HCT116 (cell line): ENCODE data around the gene RIPK3. TPM values are rescaled to one million over a fixed set of nuclear protein-coding genes. Genes with fewer than 3 reads are reported as not detected.

ENCODE experiments used
- ATAC-seq: fragments of 200-7000 bp; cut with Tn5 transposase; 2 replicates; pipeline ENCODE4 v1.9.1; 2020; ENCODE audit warnings: mild to moderate bottlenecking, moderate library complexity
- BruUV-seq: library from RNA; stranded (reverse); fragments of 400-500 nt; replicated peaks from 2 replicates; lab custom pipeline; 2021; lab: Mats Ljungman, UMichigan
- CTCF ChIA-PET: fragments of 300-600 bp; sonication (Branson Sonifier 250); formaldehyde crosslinking; loops from one replicate; lab custom pipeline; 2021; ENCODE audit warnings: antibody characterized with exemption; lab: Charles Lee
- POLR2A ChIA-PET: fragments of 300-600, 350-600 bp; sonication (Branson Sonifier 250); formaldehyde crosslinking; loops from one replicate; lab custom pipeline; 2021; ENCODE audit warnings: antibody characterized with exemption; lab: Charles Lee
- RAD21 ChIA-PET, 2 experiments: fragments of 300-600 bp; sonication (Branson Sonifier 250); formaldehyde crosslinking; loops; one replicate each; lab custom pipeline; 2023; ENCODE audit warnings: low total read pairs in 2 of 2; ENCODE audit not compliant: uncharacterized antibody in 2 of 2, unreplicated experiment in 2 of 2, low non-redundant PET in 1 of 2; lab: Charles Lee
- DNase-seq: peaks from one replicate; pipeline ENCODE4 v3.0.0-alpha.2; 2010; ENCODE audit warnings: low read depth, low spot score
- H2AFZ ChIP-seq: fragments of 200-600 bp; shearing (Covaris generic), sonication (generic); 2 replicates; pipeline ENCODE4 v1.6.1; 2017; ENCODE audit warnings: low read depth, mixed run types, mixed read lengths, antibody characterized with exemption, low read length; ENCODE audit not compliant: poor library complexity, severe bottlenecking
- H3K27ac ChIP-seq: 2 replicates; pipeline ENCODE4 v1.5.1; 2012; ENCODE audit warnings: low read depth, low read length
- H3K27me3 ChIP-seq: fragments of 200-600 bp; sonication (generic); 2 replicates; pipeline ENCODE4 v1.6.1; 2016; ENCODE audit warnings: mixed run types, low read length, mixed read lengths; ENCODE audit not compliant: insufficient read depth
- H3K36me3 ChIP-seq, 2 experiments: fragments of 200-500 bp in 1 of 2; fragments of 200-600 bp in 1 of 2; sonication (Bioruptor generic) in 1 of 2; sonication (generic) in 1 of 2; 2 replicates each; pipeline versions ENCODE4 v1.5.1 to v1.6.1; 2014 to 2016; ENCODE audit warnings: low read length in 2 of 2, inconsistent platforms in 1 of 2, mixed read lengths in 1 of 2, mixed run types in 1 of 2; ENCODE audit not compliant: insufficient read depth in 2 of 2, control insufficient read depth in 1 of 2
- H3K4me1 ChIP-seq, 2 experiments: fragments of 200-600 bp in 1 of 2; sonication (generic) in 1 of 2; 2 replicates each; pipeline versions ENCODE4 v1.5.1 to v1.6.1; 2012 to 2017; ENCODE audit warnings: low read length in 2 of 2, inconsistent platforms in 1 of 2, mild to moderate bottlenecking in 1 of 2, mixed read lengths in 1 of 2, mixed run types in 1 of 2, moderate library complexity in 1 of 2; ENCODE audit not compliant: insufficient read depth in 2 of 2, control insufficient read depth in 1 of 2
- H3K4me2 ChIP-seq: fragments of 200-600 bp; sonication (generic); 2 replicates; pipeline ENCODE4 v1.6.1; 2017; ENCODE audit warnings: mixed run types, low read length, mixed read lengths
- H3K4me3 ChIP-seq, 2 experiments: fragments of 200-600 bp in 1 of 2; sonication (generic) in 1 of 2; replicated peaks in 1 of 2; 2 replicates each; pipeline ENCODE4 v1.5.1; 2011 to 2016; ENCODE audit warnings: low read length in 2 of 2, control low read depth in 1 of 2, low read depth in 1 of 2, mild to moderate bottlenecking in 1 of 2, mixed read lengths in 1 of 2, mixed run types in 1 of 2
- H3K79me2 ChIP-seq: fragments of 200-600 bp; sonication (generic); 2 replicates; pipeline ENCODE4 v1.6.1; 2017; ENCODE audit warnings: mild to moderate bottlenecking, mixed run types, low read length, moderate library complexity, mixed read lengths; ENCODE audit not compliant: insufficient read depth
- H3K9ac ChIP-seq: fragments of 200-600 bp; sonication (generic); 2 replicates; pipeline ENCODE4 v1.6.1; 2016; ENCODE audit warnings: low read length, mixed read lengths
- H3K9me2 ChIP-seq: fragments of 200-600 bp; sonication (generic), shearing (Covaris generic); 2 replicates; pipeline ENCODE4 v1.6.1; 2017; ENCODE audit warnings: mixed run types, mild to moderate bottlenecking, moderate library complexity; ENCODE audit not compliant: insufficient read depth
- H3K9me3 ChIP-seq, 2 experiments: fragments of 200-500 bp in 1 of 2; fragments of 200-600 bp in 1 of 2; sonication (Bioruptor generic) in 1 of 2; sonication (generic) in 1 of 2; 2 replicates each; pipeline ENCODE4 v1.6.1; 2014 to 2017; ENCODE audit warnings: low read length in 2 of 2, mixed read lengths in 2 of 2, inconsistent platforms in 1 of 2, low read depth in 1 of 2, mild to moderate bottlenecking in 1 of 2, mixed run types in 1 of 2, moderate library complexity in 1 of 2; ENCODE audit not compliant: control insufficient read depth in 1 of 2, insufficient read depth in 1 of 2
- H4K20me1 ChIP-seq: fragments of 200-600 bp; sonication (generic), shearing (Covaris generic); 2 replicates; pipeline ENCODE4 v1.6.1; 2017; ENCODE audit warnings: mixed run types, mild to moderate bottlenecking, moderate library complexity; ENCODE audit not compliant: insufficient read depth
- CBX3 ChIP-seq: IDR thresholded peaks from 2 replicates; pipeline ENCODE4 v1.6.1; 2012; ENCODE audit warnings: low read depth
- CEBPB ChIP-seq: IDR thresholded peaks from 2 replicates; pipeline ENCODE4 v1.6.1; 2012; ENCODE audit warnings: low read depth
- EGR1 ChIP-seq: IDR thresholded peaks from 2 replicates; pipeline ENCODE4 v1.6.1; 2012; ENCODE audit warnings: low read depth
- ELF1 ChIP-seq: IDR thresholded peaks from 2 replicates; pipeline ENCODE4 v1.6.1; 2012; ENCODE audit warnings: low read depth, borderline replicate concordance
- EZH2 ChIP-seq: fragments of 200-600 bp; sonication (generic); IDR thresholded peaks from 2 replicates; pipeline ENCODE4 v1.6.1; 2017; ENCODE audit warnings: antibody characterized with exemption, mixed run types
- EZH2phosphoT487 ChIP-seq: fragments of 200-600 bp; IDR thresholded peaks from 2 replicates; pipeline ENCODE4 v1.6.1; 2018; ENCODE audit warnings: antibody characterized with exemption, borderline replicate concordance
- FOSL1 ChIP-seq: IDR thresholded peaks from 2 replicates; pipeline ENCODE4 v1.6.1; 2012; ENCODE audit warnings: low read depth
- JUND ChIP-seq: IDR thresholded peaks from 2 replicates; pipeline ENCODE4 v1.6.1; 2012
- POLR2A ChIP-seq: IDR thresholded peaks from 2 replicates; pipeline ENCODE4 v1.7.0; 2011; ENCODE audit warnings: borderline replicate concordance; ENCODE audit not compliant: insufficient read depth, insufficient read length; ENCODE audit errors: extremely low read depth
- RAD21 ChIP-seq: IDR thresholded peaks from 2 replicates; pipeline ENCODE4 v1.6.1; 2012; ENCODE audit warnings: low read depth, mild to moderate bottlenecking
- SP1 ChIP-seq: IDR thresholded peaks from 2 replicates; pipeline ENCODE4 v1.6.1; 2012; ENCODE audit warnings: low read depth
- SRF ChIP-seq: IDR thresholded peaks from 2 replicates; pipeline ENCODE4 v1.6.1; 2012; ENCODE audit warnings: low read depth
- TCF7L2 ChIP-seq: IDR thresholded peaks from 2 replicates; pipeline ENCODE4 v1.7.0; 2011; ENCODE audit warnings: borderline replicate concordance, inconsistent platforms; ENCODE audit not compliant: insufficient read depth, insufficient read length; ENCODE audit errors: extremely low read depth
- YY1 ChIP-seq: IDR thresholded peaks from 2 replicates; pipeline ENCODE4 v1.6.1; 2011; ENCODE audit warnings: low read length, low read depth, moderate library complexity, mild to moderate bottlenecking; ENCODE audit not compliant: insufficient replicate concordance; ENCODE audit errors: extremely low read depth
- ZFX ChIP-seq: fragments of 450-650 bp; IDR thresholded peaks from 2 replicates; pipeline ENCODE4 v1.6.1; 2017
- ZNF274 ChIP-seq: fragments of 200-500 bp; sonication (Bioruptor generic); IDR thresholded peaks from 2 replicates; pipeline ENCODE4 v1.6.1; 2014; ENCODE audit warnings: mild to moderate bottlenecking, low read depth, low read length, inconsistent platforms
- intact Hi-C: fragments of 100-400 bp; cut with micrococcal nuclease; formaldehyde crosslinking; loops from 2 replicates; pipeline ENCODE4 v1.10.0; 2022
- total RNA-seq: library from RNA; stranded (reverse); gene quantifications from one replicate; pipeline ENCODE4 v1.2.1, GENCODE V29; 2021; ENCODE audit not compliant: unreplicated experiment
- TF ChIP-seq, protein P1 (sequence below): IDR thresholded peaks from 2 replicates; pipeline ENCODE4 v1.6.1; 2012
- TF ChIP-seq, protein P2 (sequence below): IDR thresholded peaks from 2 replicates; pipeline ENCODE4 v1.6.1; 2012; ENCODE audit warnings: low read depth
- TF ChIP-seq, protein P3 (sequence below): IDR thresholded peaks from 2 replicates; pipeline ENCODE4 v1.6.1; 2012
- TF ChIP-seq, protein P4 (sequence below), 3 experiments: fragments of 200-600 bp in 1 of 3; sonication (generic) in 1 of 3; IDR thresholded peaks in 2 of 3; conservative IDR thresholded peaks in 1 of 3; 2 replicates each; pipeline ENCODE4 v1.5.1; 2012 to 2017; ENCODE audit warnings: low read depth in 2 of 3, low read length in 2 of 3, antibody characterized with exemption in 1 of 3, borderline replicate concordance in 1 of 3, control low read depth in 1 of 3, mild to moderate bottlenecking in 1 of 3, mixed read lengths in 1 of 3, mixed run types in 1 of 3, moderate library complexity in 1 of 3; ENCODE audit not compliant: insufficient read depth in 1 of 3

RIPK3 gene
- total RNA-seq, 1 experiment from 2014 or later, result not detected

DNA sequence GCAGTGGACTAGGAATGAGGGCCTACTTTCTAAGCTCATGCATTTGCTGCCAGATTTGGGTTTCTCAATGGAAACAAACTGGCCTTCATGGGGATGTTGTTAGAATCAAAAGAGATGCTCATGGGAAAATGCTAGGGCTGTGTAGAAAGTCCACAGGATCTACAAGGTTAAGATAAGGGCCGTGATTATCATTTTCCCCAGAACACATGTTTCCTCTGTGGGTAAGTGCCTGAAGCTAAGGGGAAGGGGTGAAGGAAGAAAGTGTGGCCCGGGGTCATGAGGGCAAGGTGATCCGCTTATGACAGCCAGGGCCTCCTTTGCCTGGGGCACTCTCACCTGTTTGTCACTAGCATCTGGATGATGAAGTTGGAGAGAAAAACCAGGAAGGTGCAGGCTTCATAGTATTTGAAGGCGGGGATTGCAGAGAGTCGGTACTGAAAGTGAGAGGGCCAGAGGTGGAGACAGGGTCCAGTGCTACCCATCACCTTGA lies 14.7 kb downstream of the RIPK3 start:
- ChIA-PET CTCF (interaction anchor here (0.8 to 4.3 kb wide), 3 partner anchors 8 to 107 kb away, joined by 3 to 28 read pairs (median 4); partner anchors contain the start of gene CIDEB), POLR2A (no interaction called here), RAD21 (no interaction called here)
- BruUV-seq, result no TSS peak
- no peak overlapping the region for H3K9ac ChIP-seq
- intact Hi-C loops, result no loop called here
- H3K4me3 ChIP-seq, result no peak overlapping the region
- H3K4me1 ChIP-seq, result no peaks in the 10 kb centered on the region
- no peak overlapping the region for H3K27ac ChIP-seq
- no peaks in the 10 kb centered on the region for H3K9me2 ChIP-seq
- H4K20me1 ChIP-seq, result no peaks in the 10 kb centered on the region
- TF ChIP-seq TCF7L2 (no peak), EZH2 (no peak), ELF1 (no peak), JUND (no peak), ZFX (no peak), EZH2phosphoT487 (no peak), SP1 (no peak), CEBPB (no peak), EGR1 (no peak), POLR2A (no peak), CBX3 (no peak), YY1 (no peak), RAD21 (no peak), FOSL1 (no peak), SRF (no peak), ZNF274 (no peak)
- TF ChIP-seq, protein P1, sequence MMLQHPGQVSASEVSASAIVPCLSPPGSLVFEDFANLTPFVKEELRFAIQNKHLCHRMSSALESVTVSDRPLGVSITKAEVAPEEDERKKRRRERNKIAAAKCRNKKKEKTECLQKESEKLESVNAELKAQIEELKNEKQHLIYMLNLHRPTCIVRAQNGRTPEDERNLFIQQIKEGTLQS, result no peak
- TF ChIP-seq, protein P2, sequence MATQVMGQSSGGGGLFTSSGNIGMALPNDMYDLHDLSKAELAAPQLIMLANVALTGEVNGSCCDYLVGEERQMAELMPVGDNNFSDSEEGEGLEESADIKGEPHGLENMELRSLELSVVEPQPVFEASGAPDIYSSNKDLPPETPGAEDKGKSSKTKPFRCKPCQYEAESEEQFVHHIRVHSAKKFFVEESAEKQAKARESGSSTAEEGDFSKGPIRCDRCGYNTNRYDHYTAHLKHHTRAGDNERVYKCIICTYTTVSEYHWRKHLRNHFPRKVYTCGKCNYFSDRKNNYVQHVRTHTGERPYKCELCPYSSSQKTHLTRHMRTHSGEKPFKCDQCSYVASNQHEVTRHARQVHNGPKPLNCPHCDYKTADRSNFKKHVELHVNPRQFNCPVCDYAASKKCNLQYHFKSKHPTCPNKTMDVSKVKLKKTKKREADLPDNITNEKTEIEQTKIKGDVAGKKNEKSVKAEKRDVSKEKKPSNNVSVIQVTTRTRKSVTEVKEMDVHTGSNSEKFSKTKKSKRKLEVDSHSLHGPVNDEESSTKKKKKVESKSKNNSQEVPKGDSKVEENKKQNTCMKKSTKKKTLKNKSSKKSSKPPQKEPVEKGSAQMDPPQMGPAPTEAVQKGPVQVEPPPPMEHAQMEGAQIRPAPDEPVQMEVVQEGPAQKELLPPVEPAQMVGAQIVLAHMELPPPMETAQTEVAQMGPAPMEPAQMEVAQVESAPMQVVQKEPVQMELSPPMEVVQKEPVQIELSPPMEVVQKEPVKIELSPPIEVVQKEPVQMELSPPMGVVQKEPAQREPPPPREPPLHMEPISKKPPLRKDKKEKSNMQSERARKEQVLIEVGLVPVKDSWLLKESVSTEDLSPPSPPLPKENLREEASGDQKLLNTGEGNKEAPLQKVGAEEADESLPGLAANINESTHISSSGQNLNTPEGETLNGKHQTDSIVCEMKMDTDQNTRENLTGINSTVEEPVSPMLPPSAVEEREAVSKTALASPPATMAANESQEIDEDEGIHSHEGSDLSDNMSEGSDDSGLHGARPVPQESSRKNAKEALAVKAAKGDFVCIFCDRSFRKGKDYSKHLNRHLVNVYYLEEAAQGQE, result no peak
- TF ChIP-seq, protein P3, sequence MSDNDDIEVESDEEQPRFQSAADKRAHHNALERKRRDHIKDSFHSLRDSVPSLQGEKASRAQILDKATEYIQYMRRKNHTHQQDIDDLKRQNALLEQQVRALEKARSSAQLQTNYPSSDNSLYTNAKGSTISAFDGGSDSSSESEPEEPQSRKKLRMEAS, result no peak
- TF ChIP-seq, protein P4, sequence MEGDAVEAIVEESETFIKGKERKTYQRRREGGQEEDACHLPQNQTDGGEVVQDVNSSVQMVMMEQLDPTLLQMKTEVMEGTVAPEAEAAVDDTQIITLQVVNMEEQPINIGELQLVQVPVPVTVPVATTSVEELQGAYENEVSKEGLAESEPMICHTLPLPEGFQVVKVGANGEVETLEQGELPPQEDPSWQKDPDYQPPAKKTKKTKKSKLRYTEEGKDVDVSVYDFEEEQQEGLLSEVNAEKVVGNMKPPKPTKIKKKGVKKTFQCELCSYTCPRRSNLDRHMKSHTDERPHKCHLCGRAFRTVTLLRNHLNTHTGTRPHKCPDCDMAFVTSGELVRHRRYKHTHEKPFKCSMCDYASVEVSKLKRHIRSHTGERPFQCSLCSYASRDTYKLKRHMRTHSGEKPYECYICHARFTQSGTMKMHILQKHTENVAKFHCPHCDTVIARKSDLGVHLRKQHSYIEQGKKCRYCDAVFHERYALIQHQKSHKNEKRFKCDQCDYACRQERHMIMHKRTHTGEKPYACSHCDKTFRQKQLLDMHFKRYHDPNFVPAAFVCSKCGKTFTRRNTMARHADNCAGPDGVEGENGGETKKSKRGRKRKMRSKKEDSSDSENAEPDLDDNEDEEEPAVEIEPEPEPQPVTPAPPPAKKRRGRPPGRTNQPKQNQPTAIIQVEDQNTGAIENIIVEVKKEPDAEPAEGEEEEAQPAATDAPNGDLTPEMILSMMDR (IDR thresholded peaks at IDR 0.05 in 2 of 3, conservative IDR thresholded peaks at IDR 0.05 in 1 of 3; ENCODE audit: borderline replicate concordance in 1 of 3, insufficient read depth in 1 of 3, low read depth in 2 of 3, low read length in 2 of 3), result no peak
- H3K36me3 ChIP-seq, result no peaks in the 10 kb centered on the region
- ATAC-seq (no peak), DNase-seq (no peak)
- no peak overlapping the region for H2AFZ ChIP-seq
- H3K79me2 ChIP-seq, result no peaks in the 10 kb centered on the region
- no peaks in the 10 kb centered on the region for H3K9me3 ChIP-seq
- H3K27me3 ChIP-seq, result no peaks in the 10 kb centered on the region
- H3K4me2 ChIP-seq, result no peak overlapping the region
